Activated gamma-delta T cell treated with anti-CD3 and anti-CD28 coated beads, Interleukin-2, amount 50 U/mL, for 16 hours (primary cell): ENCODE results near the gene CSRP3.

Experiments
- DNase-seq: peaks from one replicate; pipeline ENCODE4 v3.0.0-alpha.2; 2020; ENCODE audit warnings: low read depth

Gene CSRP3

DNA sequence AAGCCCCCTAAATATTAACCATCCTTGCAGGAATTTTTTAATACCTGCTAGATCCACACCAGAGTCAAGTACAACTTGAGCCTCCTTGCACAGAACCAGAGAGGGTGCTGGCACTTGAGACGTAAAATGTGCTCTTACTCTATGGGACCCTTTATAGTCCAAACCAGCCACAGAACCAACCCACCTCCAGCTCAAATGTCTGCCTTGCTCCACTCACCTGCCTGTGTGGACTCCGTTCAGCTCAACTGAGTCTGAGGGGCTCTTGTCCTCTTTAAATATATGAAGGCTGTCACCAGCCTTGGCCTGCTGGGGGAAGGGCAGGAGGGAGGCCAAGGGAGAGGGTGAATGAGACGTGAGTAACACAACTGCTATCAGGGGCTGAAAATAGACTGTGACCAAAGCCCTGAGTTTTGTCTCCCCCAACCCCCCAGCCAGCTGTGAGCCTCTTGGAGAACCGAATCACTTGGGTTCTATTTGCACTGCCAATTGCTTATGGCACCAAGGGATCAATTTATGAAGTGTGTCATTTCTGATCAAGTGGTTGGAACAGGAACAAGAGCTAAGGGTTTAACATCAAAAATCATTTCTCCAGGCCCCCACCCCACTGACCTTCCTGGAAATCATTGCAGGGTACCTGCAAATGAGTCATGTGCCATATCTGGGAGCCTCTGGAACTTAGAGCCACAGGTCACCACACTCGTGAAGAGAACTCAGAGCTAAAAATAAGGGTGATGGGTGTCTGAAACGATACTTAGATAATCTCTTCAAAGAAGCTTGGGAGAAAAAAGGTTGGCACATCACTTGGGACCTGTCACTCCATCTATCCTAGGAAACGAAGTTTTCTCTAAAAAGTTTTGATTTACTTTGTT is at the start of gene CSRP3:
Gene CSRP3 (minus strand): TSS at position 247 of the 869 bp plus-strand sequence. CDS start 9,535 bp downstream, outside the sequence.
- no peak for DNase-seq

- no peak for DNase-seq
These were observed 49.8 kb upstream of the CSRP3 start for GRCh38 chr11:19251577-19251976.

DNA sequence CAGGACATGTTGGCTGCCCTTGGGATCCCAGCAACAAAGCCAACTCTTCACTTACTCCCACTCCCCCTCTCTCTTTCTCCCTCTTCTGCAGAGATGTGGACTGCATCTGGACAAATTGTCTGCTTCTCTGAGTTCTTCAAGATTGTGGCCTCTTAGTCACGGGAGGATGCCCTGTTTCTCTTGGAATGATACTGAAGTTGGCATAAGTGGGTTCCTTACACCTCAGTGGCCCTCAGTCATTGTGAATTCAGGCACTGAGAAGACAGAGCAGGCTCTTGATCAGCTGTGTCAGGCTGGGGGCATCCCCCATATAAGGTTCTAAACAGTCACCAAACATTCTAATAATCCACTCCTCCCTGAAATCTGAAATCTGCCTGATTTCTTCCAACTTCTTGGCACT is 45.0 kb upstream of the CSRP3 start:
- DNase-seq: no peak

DNA sequence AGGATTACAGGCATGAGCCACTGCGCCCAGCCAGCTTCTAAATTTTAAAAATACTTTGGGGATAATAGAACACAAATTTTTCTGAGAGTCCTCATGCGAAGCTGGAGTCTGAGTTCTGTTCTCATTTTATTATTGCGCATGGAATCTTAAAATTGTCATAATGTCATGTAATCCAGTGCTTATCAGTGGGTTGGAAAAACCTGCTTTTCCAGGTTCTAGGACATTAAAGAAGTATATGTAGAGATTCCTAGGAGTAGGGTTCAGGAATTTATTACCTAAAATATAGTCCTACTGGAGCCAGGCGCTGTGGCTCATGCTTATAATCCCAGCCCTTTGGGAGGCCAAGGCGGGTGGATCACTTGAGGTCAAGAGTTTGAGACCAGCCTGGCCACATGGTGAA is 43.6 kb upstream of the CSRP3 start:
- DNase-seq: no peak

DNA sequence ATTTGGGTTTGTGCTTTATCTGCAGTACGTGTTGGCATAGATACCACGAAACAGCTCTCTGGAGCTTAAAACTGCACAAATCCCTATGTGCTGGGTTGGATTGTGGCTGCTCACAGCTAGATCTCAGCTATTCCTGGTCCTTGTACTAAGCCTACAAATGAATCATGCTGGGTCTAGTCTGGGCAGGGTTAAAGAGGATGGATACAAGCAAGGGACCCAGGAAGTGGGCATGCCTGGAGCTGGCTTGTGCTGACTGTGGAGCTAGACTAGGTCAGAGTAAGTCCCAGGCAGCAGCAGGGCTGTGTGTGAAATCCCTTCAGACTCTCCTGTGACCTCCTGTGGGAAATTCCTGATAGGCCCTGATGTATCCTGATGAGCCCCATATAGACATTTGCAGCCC is 42.8 kb upstream of the CSRP3 start:
- no peak for DNase-seq

DNA sequence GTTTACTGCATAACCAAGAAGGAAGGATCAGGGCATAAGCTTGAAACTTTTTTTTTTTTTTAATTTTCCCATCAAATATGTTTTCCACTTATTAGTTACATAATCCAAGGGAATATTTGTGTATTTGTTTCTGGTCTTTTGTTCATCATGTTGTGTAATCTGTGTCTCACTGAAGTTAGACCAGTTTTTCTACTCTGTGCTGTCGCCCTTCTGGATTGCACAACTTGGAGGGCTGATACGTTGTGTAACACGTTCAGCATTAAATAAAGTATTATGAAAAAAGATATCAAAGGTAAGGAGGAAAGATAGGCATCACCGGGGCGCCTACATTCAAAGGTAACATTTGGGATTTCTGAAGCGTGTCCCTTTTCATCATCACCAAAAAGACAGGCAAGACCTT is 42.3 kb upstream of the CSRP3 start:
- DNase-seq: no peak

DNA sequence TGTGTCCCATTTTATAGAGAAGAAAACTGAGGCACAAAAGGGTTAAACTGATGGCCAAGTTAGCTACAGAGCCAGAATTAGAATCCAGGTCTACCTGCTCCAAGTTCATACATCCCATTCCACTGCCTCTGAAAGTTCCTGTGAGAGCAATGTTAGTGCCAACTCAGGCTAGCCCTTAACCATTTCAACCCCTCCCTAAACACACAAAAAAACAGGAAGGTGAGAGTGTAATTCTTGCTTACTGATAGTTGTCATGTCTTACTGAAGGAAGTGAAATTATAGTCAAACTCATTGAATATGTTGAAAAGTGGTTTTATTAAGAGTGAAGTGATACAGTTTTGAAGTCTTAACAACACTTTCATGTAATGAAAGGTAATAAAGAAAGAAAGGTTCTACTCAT is 41.8 kb upstream of the CSRP3 start:
- no peak for DNase-seq

DNA sequence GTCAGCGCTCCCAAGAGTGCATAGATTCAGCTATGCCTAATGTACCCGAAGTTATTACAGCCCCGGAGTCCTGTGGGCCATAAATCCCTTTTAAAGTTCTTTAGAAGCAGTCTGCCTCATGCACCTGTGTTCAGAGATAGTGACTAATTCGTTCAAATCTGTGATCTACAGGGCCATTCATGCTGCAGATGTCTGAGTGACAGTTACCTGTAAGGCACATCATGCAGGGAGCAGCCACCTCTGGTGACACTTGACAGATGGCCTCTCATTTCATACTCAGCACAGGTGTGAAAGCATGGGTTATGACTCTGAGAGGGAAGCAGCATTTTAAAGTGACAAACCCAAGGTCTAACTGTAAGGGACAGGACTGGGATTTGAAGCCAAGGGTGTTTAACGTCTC is 41.4 kb upstream of the CSRP3 start:
- DNase-seq: no peak

- DNase-seq: no peak
These were observed 40.6 kb upstream of the CSRP3 start for GRCh38 chr11:19242179-19242932.

DNA sequence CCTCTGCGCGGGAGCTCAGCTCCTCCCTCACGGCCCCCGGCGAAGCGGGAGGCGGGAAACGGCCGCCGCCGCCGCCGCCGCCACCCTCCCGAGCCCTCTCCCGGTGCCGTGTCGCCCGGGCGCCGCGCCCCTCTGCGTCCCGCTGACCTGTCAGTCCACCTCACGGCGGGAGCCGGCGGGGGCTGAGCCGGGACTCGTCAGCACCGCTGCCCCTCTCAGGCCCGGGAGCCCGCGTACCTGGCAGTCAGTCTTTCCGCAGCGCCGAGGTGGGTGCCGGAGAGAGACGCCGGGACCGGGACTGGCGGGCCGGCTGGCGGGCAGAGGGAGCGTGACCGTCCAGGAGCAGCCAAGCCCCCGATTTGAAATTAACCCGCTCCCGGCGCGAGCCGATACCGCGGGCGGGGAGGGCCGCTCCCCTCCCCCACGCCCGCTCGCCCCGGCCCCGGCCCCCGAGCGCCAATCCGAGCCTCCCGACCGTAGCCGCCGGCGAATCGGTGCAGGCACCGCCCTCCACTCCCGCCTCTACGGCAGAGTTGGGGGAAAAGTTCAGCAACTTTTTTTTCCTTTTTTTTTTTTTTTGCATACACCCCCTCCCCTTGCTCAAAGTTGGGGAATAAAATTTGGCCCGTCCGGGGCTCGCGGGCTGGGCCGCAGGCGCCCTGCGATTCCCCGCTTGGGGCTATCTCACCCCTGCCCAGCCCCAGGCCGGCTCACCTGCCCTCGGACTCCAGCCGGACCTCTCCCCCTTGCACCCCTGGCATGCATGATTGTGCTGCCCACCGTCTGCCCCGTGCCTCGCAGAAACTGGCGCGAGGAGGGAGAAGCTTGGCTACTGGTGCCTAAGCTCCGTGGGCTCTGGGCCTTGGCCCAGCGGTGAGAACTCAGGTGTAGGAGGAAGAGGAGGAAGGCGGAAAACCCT is 39.7 kb upstream of the CSRP3 start:
- DNase-seq: no peak

DNA sequence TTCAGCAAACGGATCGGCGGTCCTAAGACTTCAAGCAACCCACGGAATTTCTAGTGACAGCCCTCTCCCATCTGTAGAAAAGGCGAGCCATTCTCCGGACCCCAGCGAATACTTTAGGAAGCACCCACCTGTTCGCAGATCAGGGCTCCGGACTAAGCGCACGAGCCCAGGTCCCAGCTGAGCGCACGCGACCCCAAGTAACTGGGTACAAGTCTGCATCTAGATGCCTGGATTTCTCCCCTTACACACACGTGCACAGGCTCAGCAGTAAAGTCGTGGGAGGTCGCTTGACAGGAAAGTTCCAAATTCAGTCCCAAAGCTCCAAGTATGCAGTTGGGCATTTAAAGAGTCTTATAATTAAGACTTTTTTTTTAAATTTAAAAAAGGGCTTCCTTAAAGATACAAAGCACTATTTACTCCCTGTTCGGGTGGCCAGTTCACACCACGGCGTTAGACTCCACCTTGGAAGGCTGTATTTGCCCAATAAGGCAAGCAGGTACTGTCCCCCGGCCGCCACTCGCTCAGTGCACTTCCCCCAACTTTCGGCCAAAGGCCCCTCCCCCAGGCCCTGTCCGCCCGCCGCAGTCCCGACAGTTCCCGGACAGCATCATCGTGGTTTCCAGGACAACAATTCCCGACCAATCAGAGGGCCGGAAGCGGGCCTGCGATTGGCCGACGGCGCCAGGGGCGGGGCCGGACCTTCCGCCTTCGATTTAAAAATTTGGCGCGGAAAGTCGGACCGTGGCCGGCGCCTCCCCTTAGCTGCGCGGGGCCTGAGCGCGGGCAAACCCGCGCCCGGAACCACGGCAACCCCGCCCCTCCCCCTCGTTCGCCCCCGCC is 38.9 kb upstream of the CSRP3 start, which contains the start of gene E2F8:
Gene E2F8 (minus strand): TSS at position 526 of the 840 bp plus-strand sequence. CDS start 824 bp downstream, outside the sequence.
- peak; percentile 67 for DNase-seq

DNA sequence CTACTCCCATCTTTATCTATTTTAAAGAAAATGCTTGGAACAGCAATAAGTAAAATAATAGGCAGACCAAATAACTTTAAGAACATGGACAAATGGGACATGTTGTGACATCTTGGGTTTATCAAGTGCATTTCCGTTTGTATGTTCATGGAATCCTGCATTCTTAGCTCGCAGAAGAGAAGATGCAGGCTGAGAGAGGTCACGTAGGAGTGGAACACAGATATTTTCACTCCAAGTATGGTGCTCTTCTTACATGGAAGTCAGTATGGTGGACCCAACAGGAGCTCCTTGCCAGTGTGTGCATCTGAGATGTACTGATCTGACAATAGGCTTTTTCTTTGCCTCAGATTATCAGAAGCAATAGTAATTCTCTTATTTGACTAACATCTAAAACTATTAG is 37.3 kb upstream of the CSRP3 start:
- DNase-seq: no peak

GRCh38 chr11:19237813-19238212 is 36.0 kb upstream of the CSRP3 start:
- DNase-seq: no peak

GRCh38 chr11:19237381-19237780 is 35.6 kb upstream of the CSRP3 start:
- no peak for DNase-seq

- DNase-seq: no peak
These were observed 32.5 kb upstream of the CSRP3 start for GRCh38 chr11:19234231-19234817.

- no peak for DNase-seq
These were observed 31.2 kb upstream of the CSRP3 start for GRCh38 chr11:19232910-19233503.

GRCh38 chr11:19229671-19230070 is 27.9 kb upstream of the CSRP3 start:
- no peak for DNase-seq

DNA sequence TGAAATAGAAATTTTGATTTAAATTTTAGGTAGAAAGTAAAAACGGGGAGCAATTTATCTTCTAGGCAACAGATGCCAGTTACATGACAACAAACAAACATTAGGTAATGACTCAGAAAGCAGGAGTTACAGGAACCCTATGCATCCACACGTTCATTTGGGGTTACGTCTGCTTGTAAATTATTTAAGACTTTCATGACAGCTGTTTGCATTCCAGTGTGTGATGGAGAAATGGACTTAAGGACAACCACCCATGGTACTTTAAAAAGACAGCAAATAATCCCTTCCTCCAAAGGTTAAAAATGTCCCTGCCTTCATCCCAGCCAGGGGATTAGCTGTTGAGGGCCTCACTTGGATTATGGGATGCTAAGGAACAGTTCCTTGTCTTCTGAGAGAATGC is 27.2 kb upstream of the CSRP3 start:
- no peak for DNase-seq

- DNase-seq: no peak
These were observed 24.8 kb upstream of the CSRP3 start for GRCh38 chr11:19226378-19227195.
